Progenitor cell of endocrine pancreas (in vitro differentiated cells): ENCODE measurements around the gene CFAP410. TPM values are rescaled to one million over a fixed set of nuclear protein-coding genes. Genes with fewer than 3 reads are reported as not detected.

ENCODE experiments used
- DNase-seq: peaks from one replicate; pipeline ENCODE4 v3.0.0; 2021; ENCODE audit warnings: low spot score; ENCODE audit not compliant: unreplicated experiment
- H3K27ac Mint-ChIP-seq: 2 replicates; pipeline ENCODE4 v1.8.0; 2021; ENCODE audit warnings: mild to moderate bottlenecking, moderate library complexity, mixed read lengths
- H3K27me3 Mint-ChIP-seq: 2 replicates; pipeline ENCODE4 v1.8.0; 2021; ENCODE audit warnings: mixed read lengths
- H3K36me3 Mint-ChIP-seq: 2 replicates; pipeline ENCODE4 v1.8.0; 2022; ENCODE audit warnings: mixed read lengths; ENCODE audit not compliant: insufficient read depth
- H3K4me1 Mint-ChIP-seq: 2 replicates; pipeline ENCODE4 v1.8.0; 2021; ENCODE audit warnings: low read depth, mixed read lengths
- H3K4me3 Mint-ChIP-seq: 2 replicates; pipeline ENCODE4 v1.8.0; 2021; ENCODE audit warnings: low read depth, mild to moderate bottlenecking, moderate library complexity, mixed read lengths
- H3K9me3 Mint-ChIP-seq: 2 replicates; pipeline ENCODE4 v1.8.0; 2021; ENCODE audit warnings: low read depth, mixed read lengths
- total RNA-seq: library from RNA; stranded (reverse); gene quantifications from 2 replicates; pipeline ENCODE4 v1.2.1, GENCODE V29; 2021
- TF ChIP-seq, protein P1 (sequence below): fragments of 200-600 bp; sonication (generic); IDR thresholded peaks from one replicate; pipeline ENCODE4 v1.5.0; 2021; ENCODE audit warnings: antibody characterized with exemption, mild to moderate bottlenecking; ENCODE audit not compliant: unreplicated experiment

The CFAP410 gene
- total RNA-seq, 1 donor from 2014 or later: 32.4 TPM

DNA sequence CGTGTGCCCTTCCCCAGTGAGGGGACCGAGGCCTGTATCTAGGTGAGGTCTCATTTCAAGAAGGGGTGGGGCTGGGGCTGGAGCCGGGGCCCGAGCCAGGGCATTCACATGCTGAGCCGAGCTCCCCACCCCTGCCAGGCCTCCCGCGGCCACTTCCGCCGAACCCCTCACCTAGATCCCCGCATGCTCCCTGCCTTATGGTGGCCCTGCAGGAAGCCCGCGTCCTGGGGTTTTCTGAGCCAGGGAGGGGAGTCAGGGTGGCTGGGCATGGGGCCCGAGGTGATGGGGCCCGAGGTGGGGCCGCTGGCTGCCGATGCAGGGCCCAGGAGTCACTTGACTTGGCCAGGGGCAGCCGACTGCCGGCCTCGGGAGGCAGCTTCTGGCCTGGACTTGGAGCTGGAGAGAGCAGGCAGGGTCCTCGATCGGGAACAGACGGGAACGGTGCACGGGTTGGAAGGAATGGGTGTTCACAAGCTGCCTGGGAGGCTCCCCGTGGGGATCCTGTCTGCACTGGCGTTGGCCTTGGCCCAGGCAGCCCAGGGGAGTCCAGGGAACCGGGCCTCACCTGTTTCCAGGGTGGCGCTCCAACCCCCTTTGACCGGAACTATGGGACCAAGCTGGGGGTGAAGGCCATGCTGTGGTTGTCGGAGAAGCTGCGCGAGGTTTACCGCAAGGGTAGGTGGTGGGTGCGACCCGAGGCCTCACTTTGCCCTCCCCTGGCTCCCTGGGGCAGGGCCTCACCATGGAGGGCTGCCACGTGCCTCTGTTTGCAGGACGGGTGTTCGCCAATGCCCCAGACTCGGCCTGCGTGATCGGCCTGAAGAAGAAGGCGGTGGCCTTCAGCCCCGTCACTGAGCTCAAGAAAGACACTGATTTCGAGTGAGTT lies 13.6 kb downstream of the CFAP410 start:
- TF ChIP-seq, protein P1, sequence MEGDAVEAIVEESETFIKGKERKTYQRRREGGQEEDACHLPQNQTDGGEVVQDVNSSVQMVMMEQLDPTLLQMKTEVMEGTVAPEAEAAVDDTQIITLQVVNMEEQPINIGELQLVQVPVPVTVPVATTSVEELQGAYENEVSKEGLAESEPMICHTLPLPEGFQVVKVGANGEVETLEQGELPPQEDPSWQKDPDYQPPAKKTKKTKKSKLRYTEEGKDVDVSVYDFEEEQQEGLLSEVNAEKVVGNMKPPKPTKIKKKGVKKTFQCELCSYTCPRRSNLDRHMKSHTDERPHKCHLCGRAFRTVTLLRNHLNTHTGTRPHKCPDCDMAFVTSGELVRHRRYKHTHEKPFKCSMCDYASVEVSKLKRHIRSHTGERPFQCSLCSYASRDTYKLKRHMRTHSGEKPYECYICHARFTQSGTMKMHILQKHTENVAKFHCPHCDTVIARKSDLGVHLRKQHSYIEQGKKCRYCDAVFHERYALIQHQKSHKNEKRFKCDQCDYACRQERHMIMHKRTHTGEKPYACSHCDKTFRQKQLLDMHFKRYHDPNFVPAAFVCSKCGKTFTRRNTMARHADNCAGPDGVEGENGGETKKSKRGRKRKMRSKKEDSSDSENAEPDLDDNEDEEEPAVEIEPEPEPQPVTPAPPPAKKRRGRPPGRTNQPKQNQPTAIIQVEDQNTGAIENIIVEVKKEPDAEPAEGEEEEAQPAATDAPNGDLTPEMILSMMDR: no peak
- Mint-ChIP-seq H3K27me3 (no peaks in the 10 kb centered on the region), H3K36me3 (peaks cover 1% of the 10 kb centered on the region), H3K4me3 (no peak overlapping the region), H3K27ac (no peak overlapping the region), H3K9me3 (no peaks in the 10 kb centered on the region), H3K4me1 (no peaks in the 10 kb centered on the region)
- DNase-seq: no peak

DNA sequence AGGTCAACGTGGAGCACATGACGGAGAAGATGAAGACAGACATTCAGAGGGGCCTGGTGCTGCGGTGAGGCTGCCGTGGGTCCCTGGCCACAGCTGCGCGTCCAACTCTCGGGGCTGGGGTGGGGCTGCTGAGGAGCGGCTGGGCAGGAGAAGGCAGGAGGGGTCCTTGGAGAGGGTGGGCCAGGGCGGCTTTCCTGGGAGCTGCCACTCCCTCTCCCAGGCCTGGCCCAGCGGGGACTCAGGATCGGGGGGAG lies 14.4 kb downstream of the CFAP410 start:
- no peaks in the 10 kb centered on the region for H3K4me1 Mint-ChIP-seq
- no peak overlapping the region for H3K27ac Mint-ChIP-seq
- H3K4me3 Mint-ChIP-seq: no peak overlapping the region
- TF ChIP-seq, protein P1: no peak
- H3K9me3 Mint-ChIP-seq: no peaks in the 10 kb centered on the region
- DNase-seq: no peak
- peaks cover 1% of the 10 kb centered on the region for H3K36me3 Mint-ChIP-seq
- H3K27me3 Mint-ChIP-seq: no peaks in the 10 kb centered on the region

DNA sequence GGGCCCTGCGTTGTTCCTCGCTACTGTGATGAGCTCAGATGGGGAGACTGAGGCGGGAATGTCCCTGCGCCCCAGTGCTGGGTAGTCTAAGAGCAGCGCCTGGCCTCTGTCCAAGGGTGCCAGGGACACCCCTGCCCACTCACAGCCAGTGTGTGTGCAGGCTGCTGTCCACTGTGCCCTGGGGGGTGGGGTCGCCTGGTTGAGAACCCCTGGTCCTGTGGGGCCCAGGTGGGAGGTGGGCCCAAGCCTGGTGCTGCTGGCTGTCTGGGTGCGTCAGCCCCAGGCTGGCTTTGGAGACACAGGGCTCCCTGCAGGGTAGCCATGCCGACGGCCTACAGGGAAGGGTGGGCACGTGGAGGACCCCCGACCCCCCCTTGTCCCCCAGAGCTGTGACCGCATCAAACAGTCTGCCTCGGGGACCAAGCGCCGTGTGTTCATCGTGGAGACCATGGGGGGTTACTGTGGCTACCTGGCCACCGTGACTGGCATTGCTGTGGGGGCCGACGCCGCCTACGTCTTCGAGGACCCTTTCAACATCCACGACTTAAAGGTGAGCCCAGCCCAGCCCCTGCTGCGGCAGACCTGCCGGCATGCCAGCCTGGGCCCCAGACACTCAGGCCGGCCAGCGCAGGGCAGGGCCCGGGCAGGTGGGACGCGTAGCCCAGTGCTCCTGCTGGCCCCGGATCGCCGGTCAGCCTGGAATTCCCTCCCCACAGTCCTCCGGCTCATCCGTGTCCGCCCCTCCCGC lies 14.9 kb downstream of the CFAP410 start:
- TF ChIP-seq, protein P1: no peak
- peaks cover 1% of the 10 kb centered on the region for H3K36me3 Mint-ChIP-seq
- H3K27me3 Mint-ChIP-seq: no peaks in the 10 kb centered on the region
- no peak overlapping the region for H3K27ac Mint-ChIP-seq
- H3K4me1 Mint-ChIP-seq: no peaks in the 10 kb centered on the region
- DNase-seq: no peak
- H3K4me3 Mint-ChIP-seq: no peak overlapping the region
- no peaks in the 10 kb centered on the region for H3K9me3 Mint-ChIP-seq

DNA sequence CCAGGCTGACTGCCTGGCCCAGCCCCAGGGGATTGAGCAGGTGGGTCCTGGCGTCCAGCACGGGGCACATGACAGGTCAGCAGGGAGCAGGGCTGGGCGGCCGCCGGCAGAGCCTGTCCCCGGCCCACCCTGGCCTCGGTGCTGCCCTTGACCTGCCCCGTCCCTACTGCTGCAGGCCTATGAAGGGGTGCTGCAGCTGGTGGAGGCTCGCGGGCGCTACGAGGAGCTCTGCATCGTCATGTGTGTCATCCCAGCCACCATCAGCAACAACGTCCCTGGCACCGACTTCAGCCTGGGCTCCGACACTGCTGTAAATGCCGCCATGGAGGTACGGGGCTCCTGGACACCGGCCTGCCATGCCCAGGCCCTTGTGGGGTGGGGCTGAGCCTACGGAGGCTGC lies 15.6 kb downstream of the CFAP410 start:
- no peak for DNase-seq
- H3K36me3 Mint-ChIP-seq: peaks cover 1% of the 10 kb centered on the region
- no peak overlapping the region for H3K4me3 Mint-ChIP-seq
- TF ChIP-seq, protein P1: no peak
- no peaks in the 10 kb centered on the region for H3K27me3 Mint-ChIP-seq
- H3K9me3 Mint-ChIP-seq: no peaks in the 10 kb centered on the region
- no peaks in the 10 kb centered on the region for H3K4me1 Mint-ChIP-seq
- H3K27ac Mint-ChIP-seq: no peak overlapping the region

DNA sequence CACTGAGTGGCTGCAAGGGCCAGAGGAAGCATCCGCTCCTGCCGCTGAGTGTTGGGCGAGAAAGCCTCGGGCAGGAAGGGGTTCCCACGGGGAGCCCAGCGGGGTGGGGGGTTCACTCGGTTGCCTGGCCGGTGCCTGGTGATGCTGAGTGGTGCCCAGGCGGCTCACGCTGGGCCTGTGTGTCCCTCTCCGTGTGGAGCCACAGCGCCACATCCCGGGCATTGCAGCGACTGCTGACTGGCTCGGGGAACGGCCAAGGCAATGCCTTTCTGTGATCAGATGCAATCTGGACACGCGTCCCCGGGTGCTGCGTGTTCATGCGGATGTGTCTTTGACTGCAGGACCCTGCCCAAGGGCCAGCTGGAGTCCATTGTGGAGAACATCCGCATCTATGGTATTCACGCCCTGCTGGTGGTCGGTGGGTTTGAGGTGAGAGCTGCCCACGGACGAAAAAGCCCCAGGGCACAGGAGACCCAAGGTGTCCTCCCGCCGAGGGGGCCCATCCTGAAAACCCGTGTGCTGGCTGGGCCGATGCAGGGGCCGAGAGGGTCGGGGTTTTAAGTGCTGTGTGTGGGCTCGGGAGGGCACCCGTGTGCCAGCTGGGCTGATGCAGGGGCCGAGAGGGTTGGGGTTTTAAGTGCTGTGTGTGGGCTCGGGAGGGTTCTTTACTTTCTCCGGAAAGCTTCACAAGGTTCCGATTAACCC lies 16.4 kb downstream of the CFAP410 start:
- TF ChIP-seq, protein P1: no peak
- no peaks in the 10 kb centered on the region for H3K9me3 Mint-ChIP-seq
- no peaks in the 10 kb centered on the region for H3K4me1 Mint-ChIP-seq
- no peak overlapping the region for H3K4me3 Mint-ChIP-seq
- H3K36me3 Mint-ChIP-seq: peaks cover 1% of the 10 kb centered on the region
- no peaks in the 10 kb centered on the region for H3K27me3 Mint-ChIP-seq
- no peak overlapping the region for H3K27ac Mint-ChIP-seq
- DNase-seq: no peak
